ENCODE measurements around the gene ADH4.

- TF ChIP-seq CTCF (IDR thresholded peaks at IDR 0.05) (no peak), POLR2A (IDR thresholded peaks at IDR 0.05) (no peak)
Measured at GRCh38 chr4:99076292-99076976, 67.7 kb downstream of the ADH4 start.

Measured in testis (tissue), 2 donors.